Lower leg skin (tissue), 3 donors: ENCODE measurements around the gene TIPRL.

Experiments
- POLR2A ChIP-seq, 2 donors: fragments of 450-650 bp; IDR thresholded peaks; one replicate each; pipeline ENCODE4 v1.6.1; 2016 to 2017; ENCODE audit warnings: antibody characterized with exemption in 2 of 2, mild to moderate bottlenecking in 1 of 2, moderate library complexity in 1 of 2
- TF ChIP-seq, protein P1 (sequence below), 3 donors: fragments of 450-650 bp; IDR thresholded peaks; one replicate each; pipeline ENCODE4 v1.5.1; 2016; ENCODE audit warnings: antibody characterized with exemption in 3 of 3, mild to moderate bottlenecking in 3 of 3, moderate library complexity in 2 of 3

GRCh38 chr1:168223261-168223660 is 44.5 kb downstream of the TIPRL start:
- no peak for TF ChIP-seq POLR2A (IDR thresholded peaks at IDR 0.05)
- TF ChIP-seq, protein P1, sequence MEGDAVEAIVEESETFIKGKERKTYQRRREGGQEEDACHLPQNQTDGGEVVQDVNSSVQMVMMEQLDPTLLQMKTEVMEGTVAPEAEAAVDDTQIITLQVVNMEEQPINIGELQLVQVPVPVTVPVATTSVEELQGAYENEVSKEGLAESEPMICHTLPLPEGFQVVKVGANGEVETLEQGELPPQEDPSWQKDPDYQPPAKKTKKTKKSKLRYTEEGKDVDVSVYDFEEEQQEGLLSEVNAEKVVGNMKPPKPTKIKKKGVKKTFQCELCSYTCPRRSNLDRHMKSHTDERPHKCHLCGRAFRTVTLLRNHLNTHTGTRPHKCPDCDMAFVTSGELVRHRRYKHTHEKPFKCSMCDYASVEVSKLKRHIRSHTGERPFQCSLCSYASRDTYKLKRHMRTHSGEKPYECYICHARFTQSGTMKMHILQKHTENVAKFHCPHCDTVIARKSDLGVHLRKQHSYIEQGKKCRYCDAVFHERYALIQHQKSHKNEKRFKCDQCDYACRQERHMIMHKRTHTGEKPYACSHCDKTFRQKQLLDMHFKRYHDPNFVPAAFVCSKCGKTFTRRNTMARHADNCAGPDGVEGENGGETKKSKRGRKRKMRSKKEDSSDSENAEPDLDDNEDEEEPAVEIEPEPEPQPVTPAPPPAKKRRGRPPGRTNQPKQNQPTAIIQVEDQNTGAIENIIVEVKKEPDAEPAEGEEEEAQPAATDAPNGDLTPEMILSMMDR (IDR thresholded peaks at IDR 0.05): no peak
